Smooth muscle cell (in vitro differentiated cells): ENCODE results near the gene CRYBA2. TPM values are rescaled to one million over a fixed set of nuclear protein-coding genes. Genes with fewer than 3 reads are reported as not detected.

Source experiments
- DNase-seq: peaks from one replicate; lab custom pipeline; 2025; ENCODE audit not compliant: unreplicated experiment; lab: John Stamatoyannopoulos, UW
- H2AFZ ChIP-seq: fragments of 200-600 bp; sonication (generic); 2 replicates; pipeline ENCODE4 v1.6.0; 2016; ENCODE audit warnings: antibody characterized with exemption, low read depth, mild to moderate bottlenecking
- H3F3A ChIP-seq: fragments of 200-600 bp; sonication (generic); 2 replicates; pipeline ENCODE4 v1.6.0; 2017; ENCODE audit warnings: antibody characterized with exemption, low read depth
- H3K27ac ChIP-seq: fragments of 200-600 bp; sonication (generic); 2 replicates; pipeline ENCODE4 v1.5.1; 2016; ENCODE audit warnings: low read depth, mild to moderate bottlenecking
- H3K27me3 ChIP-seq: fragments of 200-600 bp; sonication (generic); 2 replicates; pipeline ENCODE4 v1.6.1; 2016; ENCODE audit warnings: low read depth, mild to moderate bottlenecking
- H3K36me3 ChIP-seq: fragments of 200-600 bp; sonication (generic); 2 replicates; pipeline ENCODE4 v1.5.1; 2016; ENCODE audit warnings: low read depth
- H3K4me1 ChIP-seq: fragments of 200-600 bp; sonication (generic); 2 replicates; pipeline ENCODE4 v1.5.1; 2016; ENCODE audit warnings: low read depth
- H3K4me2 ChIP-seq: fragments of 200-600 bp; sonication (generic); 2 replicates; pipeline ENCODE4 v1.6.0; 2016; ENCODE audit warnings: mild to moderate bottlenecking
- H3K4me3 ChIP-seq: fragments of 200-600 bp; sonication (generic); 2 replicates; pipeline ENCODE4 v1.5.1; 2016; ENCODE audit warnings: mild to moderate bottlenecking
- H3K79me2 ChIP-seq: fragments of 200-600 bp; sonication (generic); 2 replicates; pipeline ENCODE4 v1.6.0; 2016; ENCODE audit warnings: low read depth, mild to moderate bottlenecking
- H3K9ac ChIP-seq: fragments of 200-600 bp; sonication (generic); 2 replicates; pipeline ENCODE4 v1.6.0; 2016; ENCODE audit warnings: low read depth
- H3K9me3 ChIP-seq: fragments of 200-600 bp; sonication (generic); replicated peaks from 2 replicates; pipeline ENCODE4 v1.5.1; 2016; ENCODE audit warnings: low read depth
- H4K20me1 ChIP-seq: fragments of 200-600 bp; sonication (generic); 2 replicates; pipeline ENCODE4 v1.6.0; 2016; ENCODE audit warnings: low read depth
- CTCF ChIP-seq: fragments of 200-600 bp; sonication (generic); IDR thresholded peaks from 2 replicates; pipeline ENCODE4 v1.5.1; 2017; ENCODE audit warnings: borderline replicate concordance, mild to moderate bottlenecking, antibody characterized with exemption; ENCODE audit not compliant: insufficient read depth, poor library complexity, severe bottlenecking
- WGBS: methylation state at CpG from one replicate; pipeline ENCODE4 v1.1.7; 2016; ENCODE audit warnings: low lambda C conversion rate; 5-methylcytosine and 5-hydroxymethylcytosine counted together
- polyA plus RNA-seq: library from polyadenylated mRNA; unstranded; fragments of >200 nt; fragmentation: Nextera tagmentation; extraction: Ambion mirVana; gene quantifications from 2 replicates; pipeline ENCODE4 v1.2.1, GENCODE V29; 2016
- total RNA-seq: library from RNA; depleted of rRNA; stranded (reverse); fragments of >200 nt; gene quantifications from 2 replicates; pipeline ENCODE4 v1.2.3, GENCODE V29; 2014

Gene CRYBA2
- total and polyA plus RNA-seq, 2 experiments from 2014 or later, result not detected

- no peaks in the 10 kb centered on the region for H3K79me2 ChIP-seq
Measured at GRCh38 chr2:219002395-219003266, 9.4 kb upstream of the CRYBA2 start.

GRCh38 chr2:219001577-219002394 is 8.6 kb upstream of the CRYBA2 start:
- peak overlapping the region; percentile 28 for H3K4me3 ChIP-seq
- no peaks in the 10 kb centered on the region for H3K36me3 ChIP-seq
- H3K79me2 ChIP-seq, result no peaks in the 10 kb centered on the region
- TF ChIP-seq CTCF, result no peak
- H3K9ac ChIP-seq, result no peak overlapping the region
- no peaks in the 10 kb centered on the region for H3F3A ChIP-seq
- no peak for DNase-seq
- H3K4me2 ChIP-seq, result peak overlapping the region; percentile 76
- no peak overlapping the region for H2AFZ ChIP-seq
- no peaks in the 10 kb centered on the region for H4K20me1 ChIP-seq
- WGBS, result 2% methylated on average over 22 of the region's 70 CpGs
- no peak overlapping the region for H3K27ac ChIP-seq
- no peaks in the 10 kb centered on the region for H3K9me3 ChIP-seq
- H3K27me3 ChIP-seq, result peaks cover 73% of the 10 kb centered on the region
- H3K4me1 ChIP-seq, result peaks cover 19% of the 10 kb centered on the region

More at GRCh38 chr2:219002395-219003266, 9.4 kb upstream of the CRYBA2 start:
- Histone ChIP-seq H3K4me1 (peaks cover 19% of the 10 kb centered on the region), H3K9ac (no peak overlapping the region), H3K9me3 (no peaks in the 10 kb centered on the region), H3K27ac (no peak overlapping the region), H3F3A (no peaks in the 10 kb centered on the region), H3K4me3 (peak overlapping the region; percentile 28), H3K36me3 (no peaks in the 10 kb centered on the region), H2AFZ (no peak overlapping the region), H3K4me2 (peak overlapping the region; percentile 76), H3K27me3 (peaks cover 75% of the 10 kb centered on the region), H4K20me1 (no peaks in the 10 kb centered on the region)
- 4% methylated on average over 69 of the region's 72 CpGs for WGBS
- peak; percentile 45 for TF ChIP-seq CTCF
- DNase-seq, result no peak

GRCh38 chr2:219001100-219001576 is 7.9 kb upstream of the CRYBA2 start:
- no peaks in the 10 kb centered on the region for H3K36me3 ChIP-seq
- H3K9ac ChIP-seq, result no peak overlapping the region
- no peak for TF ChIP-seq CTCF
- H3K79me2 ChIP-seq, result no peaks in the 10 kb centered on the region
- no peaks in the 10 kb centered on the region for H4K20me1 ChIP-seq
- H2AFZ ChIP-seq, result no peak overlapping the region
- no peaks in the 10 kb centered on the region for H3K9me3 ChIP-seq
- WGBS, result 13% methylated on average over 24 of the region's 26 CpGs
- H3K4me1 ChIP-seq, result peaks cover 19% of the 10 kb centered on the region
- H3F3A ChIP-seq, result no peaks in the 10 kb centered on the region
- H3K4me3 ChIP-seq, result peak overlapping the region; percentile 28
- H3K27me3 ChIP-seq, result peaks cover 71% of the 10 kb centered on the region
- no peak overlapping the region for H3K4me2 ChIP-seq
- DNase-seq, result no peak
- no peak overlapping the region for H3K27ac ChIP-seq
